ENCODE measurements around the gene H1-8. TPM values are rescaled to one million over a fixed set of nuclear protein-coding genes. Genes with fewer than 3 reads are reported as not detected.
"Not testable (repeated sequence)": the region's sequence is repeated elsewhere in the genome, so short reads cannot be mapped to it uniquely, and the experiment has no call there.

The H1-8 gene
- polyA plus RNA-seq, 1 donor from 2014 or later, result not detected

DNA sequence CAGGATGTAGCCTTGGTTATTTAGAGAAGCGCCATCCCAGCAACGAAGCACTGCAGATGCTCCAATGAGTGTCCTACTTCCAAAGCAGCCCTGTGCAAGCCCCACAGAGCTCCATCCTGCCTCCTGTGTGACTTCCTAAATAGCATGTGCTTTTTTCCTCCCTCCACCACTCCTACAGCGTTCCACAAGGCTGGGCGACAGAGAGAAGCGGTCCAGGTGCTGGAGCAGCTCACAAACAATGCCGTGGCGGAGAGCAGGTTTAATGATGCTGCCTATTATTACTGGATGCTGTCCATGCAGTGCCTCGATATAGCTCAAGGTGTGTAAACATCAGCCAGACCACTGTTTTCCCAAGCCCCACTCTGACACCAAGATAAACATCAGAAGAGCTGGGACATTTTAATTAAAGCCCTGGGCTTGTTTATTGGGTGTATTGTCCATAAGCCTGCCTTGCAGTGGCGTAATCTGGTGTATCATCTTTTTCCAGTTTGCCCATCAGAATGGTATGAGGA, 36.7 kb upstream of the H1-8 start:
- peak overlapping the region in 1 of 4 donors; percentile 28 for H3K4me3 Mint-ChIP-seq
- no peaks in the 10 kb centered on the region for H3K4me1 Mint-ChIP-seq
- H3K27me3 Mint-ChIP-seq, result no peaks in the 10 kb centered on the region
- H3K9me3 Mint-ChIP-seq, result no peaks in the 10 kb centered on the region
- no peak overlapping the region for H3K27ac Mint-ChIP-seq
- H3K36me3 Mint-ChIP-seq, result no peaks in the 10 kb centered on the region

DNA sequence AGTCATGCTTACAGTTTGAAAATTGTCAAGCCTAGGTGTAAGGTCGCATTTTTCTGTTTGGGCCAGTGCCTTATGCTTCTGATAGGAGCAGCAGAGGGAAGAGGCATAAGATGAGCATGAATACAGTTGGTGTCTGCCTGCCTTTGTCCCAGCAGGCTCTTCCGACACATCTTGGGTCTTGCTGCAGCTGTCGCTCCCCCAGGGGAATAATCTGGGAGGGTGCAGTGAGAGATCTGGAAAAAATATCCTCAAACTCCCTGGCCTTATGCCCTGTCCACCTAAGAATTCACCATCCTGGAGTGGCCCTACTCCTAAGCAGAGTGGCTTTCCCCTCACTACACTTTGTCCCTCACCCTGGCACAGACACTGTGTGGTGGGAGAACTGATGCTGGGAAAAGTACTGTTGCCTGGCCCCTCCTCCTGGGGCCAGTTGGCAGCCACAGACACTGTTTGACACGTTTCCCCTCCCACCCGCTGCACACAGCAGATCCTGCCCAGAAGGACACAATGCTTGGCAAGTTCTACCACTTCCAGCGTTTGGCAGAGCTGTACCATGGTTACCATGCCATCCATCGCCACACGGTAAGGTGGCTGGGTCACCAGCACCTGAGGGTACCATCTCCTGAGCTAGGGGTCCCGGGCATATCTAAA, 35.7 kb upstream of the H1-8 start:
- no peaks in the 10 kb centered on the region for H3K9me3 Mint-ChIP-seq

DNA sequence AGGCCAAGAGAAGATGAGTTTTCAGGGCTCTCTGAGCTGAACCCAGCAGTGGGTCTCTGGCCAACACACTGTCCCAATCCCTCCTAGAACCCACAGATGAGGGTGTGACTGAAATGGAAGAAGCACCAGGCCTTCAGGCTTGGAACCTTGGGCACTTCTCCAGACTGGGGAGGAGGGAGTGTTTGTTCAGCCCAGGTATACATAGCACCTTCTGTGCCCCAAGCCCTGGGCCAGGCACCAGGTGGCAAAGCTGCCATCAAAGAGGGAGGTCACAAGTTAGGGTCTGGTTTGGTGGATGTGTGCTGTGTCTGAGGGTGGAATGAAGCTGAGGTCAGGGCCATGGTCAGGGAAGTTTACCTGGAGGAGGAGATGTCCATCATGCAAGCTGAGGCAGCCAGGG, 30.4 kb upstream of the H1-8 start:
- Mint-ChIP-seq H3K36me3 (peaks cover 4% of the 10 kb centered on the region), H3K9me3 (no peaks in the 10 kb centered on the region), H3K4me1 (no peaks in the 10 kb centered on the region), H3K27me3 (no peaks in the 10 kb centered on the region), H3K27ac (peak overlapping the region in 2 of 3 donors; percentile 53 to 85), H3K4me3 (no peak overlapping the region)

More for the DNA sequence above, 35.7 kb upstream of the H1-8 start:
- Mint-ChIP-seq H3K4me1 (no peaks in the 10 kb centered on the region), H3K27ac (no peak overlapping the region), H3K36me3 (no peaks in the 10 kb centered on the region), H3K4me3 (no peak overlapping the region), H3K27me3 (no peaks in the 10 kb centered on the region)

DNA sequence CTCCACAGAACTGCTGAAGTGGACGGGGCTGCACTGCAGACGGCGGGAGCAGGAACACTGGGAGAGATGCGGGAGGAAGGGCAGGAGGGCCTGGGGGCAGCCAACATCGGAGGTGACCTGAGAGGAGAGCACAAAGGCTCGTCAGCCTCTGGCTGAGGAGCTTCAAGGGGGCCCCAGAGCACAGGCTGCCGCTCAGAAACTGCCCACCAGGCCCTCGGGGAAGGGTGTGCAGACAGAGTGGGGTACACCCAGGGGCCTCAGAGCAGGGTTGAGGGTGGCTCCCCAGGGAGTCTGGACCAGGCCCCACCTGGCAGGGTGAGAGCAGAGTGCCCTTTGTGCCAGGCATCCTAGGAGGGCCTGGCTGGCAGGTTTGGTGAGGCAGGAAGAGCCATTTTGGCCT, 29.3 kb upstream of the H1-8 start:
- peak overlapping the region in 1 of 3 donors; percentile 36 for H3K27ac Mint-ChIP-seq
- H3K9me3 Mint-ChIP-seq, result no peaks in the 10 kb centered on the region
- H3K36me3 Mint-ChIP-seq, result peaks cover 4% of the 10 kb centered on the region
- no peak overlapping the region for H3K4me3 Mint-ChIP-seq
- no peaks in the 10 kb centered on the region for H3K4me1 Mint-ChIP-seq
- no peaks in the 10 kb centered on the region for H3K27me3 Mint-ChIP-seq

DNA sequence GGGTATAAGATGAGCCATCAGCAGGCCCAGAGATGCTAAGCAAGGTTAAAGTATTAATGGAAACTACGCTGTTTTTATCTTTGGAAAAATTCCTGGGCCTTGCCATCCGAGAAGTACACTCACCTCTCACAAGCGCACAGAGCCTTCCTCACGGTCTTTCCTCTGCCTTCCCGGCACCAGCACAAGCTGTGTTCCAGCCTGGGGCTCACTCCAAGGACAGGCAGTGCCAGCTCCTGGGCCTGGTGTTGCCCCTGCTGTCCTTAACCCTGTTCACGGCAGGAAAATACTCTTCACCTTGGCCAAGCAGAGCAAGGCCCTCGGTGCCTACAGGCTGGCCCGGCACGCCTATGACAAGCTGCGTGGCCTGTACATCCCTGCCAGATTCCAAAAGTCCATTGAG, 28.9 kb upstream of the H1-8 start:
- Mint-ChIP-seq H3K27me3 (no peaks in the 10 kb centered on the region), H3K4me3 (no peak overlapping the region), H3K36me3 (peaks cover 6% of the 10 kb centered on the region), H3K4me1 (no peaks in the 10 kb centered on the region), H3K27ac (no peak overlapping the region), H3K9me3 (no peaks in the 10 kb centered on the region)

DNA sequence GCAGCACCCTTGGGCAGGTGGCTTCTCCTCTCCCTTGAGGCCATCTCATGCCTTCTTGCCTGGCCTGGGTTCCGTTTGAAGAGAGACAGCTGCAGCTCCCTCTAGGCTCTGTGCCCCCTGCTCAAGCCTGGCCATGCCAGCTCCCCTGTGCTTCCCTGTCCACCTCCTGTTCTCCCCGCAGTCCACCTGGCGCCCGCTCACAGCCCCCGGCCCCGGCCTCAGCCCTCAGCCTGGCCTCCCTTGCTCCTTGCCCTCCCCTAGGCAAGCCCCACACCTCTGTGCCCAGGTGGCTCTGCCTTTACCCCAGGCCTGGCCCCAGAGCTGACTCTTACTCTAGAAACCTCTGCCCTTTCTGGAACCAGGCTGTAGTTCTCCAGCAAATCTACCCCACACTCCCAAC, 28.4 kb upstream of the H1-8 start:
- no peaks in the 10 kb centered on the region for H3K9me3 Mint-ChIP-seq
- H3K27ac Mint-ChIP-seq, result no peak overlapping the region
- H3K4me3 Mint-ChIP-seq, result no peak overlapping the region
- H3K4me1 Mint-ChIP-seq, result no peaks in the 10 kb centered on the region
- no peaks in the 10 kb centered on the region for H3K27me3 Mint-ChIP-seq
- H3K36me3 Mint-ChIP-seq, result peaks cover 7% of the 10 kb centered on the region

DNA sequence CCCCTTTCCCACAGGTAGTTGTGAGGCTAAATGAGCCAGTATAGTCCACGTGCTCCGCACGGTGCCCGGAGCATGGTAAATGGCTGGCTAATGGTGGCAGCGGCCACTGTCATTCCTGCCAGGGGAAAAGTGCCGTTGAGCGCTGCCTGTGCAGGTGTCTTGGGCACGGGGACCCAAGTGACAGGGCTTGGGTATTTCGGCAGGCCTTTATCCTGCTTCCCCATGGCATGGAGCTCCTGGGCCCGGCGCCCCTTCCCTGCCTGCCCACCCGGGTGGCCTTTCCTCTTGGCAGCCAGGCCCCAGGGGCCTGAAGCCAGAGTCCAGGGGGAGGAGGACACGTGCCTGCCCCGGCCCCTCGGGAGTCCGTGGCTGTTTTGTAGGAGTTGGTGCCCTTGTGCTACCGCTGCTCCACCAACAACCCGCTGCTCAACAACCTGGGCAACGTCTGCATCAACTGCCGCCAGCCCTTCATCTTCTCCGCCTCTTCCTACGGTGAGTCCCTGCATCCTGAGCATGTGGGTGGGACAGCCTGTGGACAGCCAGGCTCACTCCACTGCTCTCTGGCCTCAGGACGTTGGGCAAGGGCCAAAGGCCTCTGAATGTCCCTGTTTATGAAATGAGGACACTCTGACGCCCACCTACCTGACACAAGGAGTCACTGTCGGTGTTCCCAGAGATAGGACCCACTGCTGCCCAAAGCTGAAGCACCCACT, 27.7 kb upstream of the H1-8 start:
- H3K27ac Mint-ChIP-seq, H3K9me3 Mint-ChIP-seq, H3K36me3 Mint-ChIP-seq, H3K4me1 Mint-ChIP-seq, H3K27me3 Mint-ChIP-seq, H3K4me3 Mint-ChIP-seq: not testable (repeated sequence)

DNA sequence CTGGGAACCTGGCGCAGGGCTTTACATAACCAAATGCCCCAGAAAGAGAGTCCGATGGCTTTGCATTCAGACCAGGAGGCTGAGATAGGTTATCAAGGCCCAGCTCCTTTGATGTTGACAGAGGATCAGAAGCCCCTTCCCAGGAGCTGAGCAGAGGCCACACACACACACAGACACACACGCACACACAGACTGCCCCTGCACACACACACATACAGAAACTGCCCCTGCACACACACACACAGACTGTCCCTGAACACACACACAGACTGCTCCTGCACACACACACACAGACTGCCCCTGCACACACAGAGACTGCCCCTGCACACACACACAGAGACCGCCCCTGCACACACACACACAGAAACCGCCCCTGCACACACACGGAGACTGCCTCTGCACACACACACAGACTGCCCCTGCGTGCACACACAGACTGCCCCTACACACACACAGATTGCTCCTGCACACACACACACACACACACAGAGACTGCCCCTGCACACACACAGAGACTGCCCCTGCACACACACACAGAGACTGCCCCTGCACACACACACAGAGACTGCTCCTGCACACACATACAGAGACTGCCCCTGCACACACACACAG, 27.0 kb upstream of the H1-8 start:
- not testable (repeated sequence) for H3K27ac Mint-ChIP-seq, H3K27me3 Mint-ChIP-seq, H3K4me3 Mint-ChIP-seq, H3K36me3 Mint-ChIP-seq, H3K9me3 Mint-ChIP-seq, H3K4me1 Mint-ChIP-seq

DNA sequence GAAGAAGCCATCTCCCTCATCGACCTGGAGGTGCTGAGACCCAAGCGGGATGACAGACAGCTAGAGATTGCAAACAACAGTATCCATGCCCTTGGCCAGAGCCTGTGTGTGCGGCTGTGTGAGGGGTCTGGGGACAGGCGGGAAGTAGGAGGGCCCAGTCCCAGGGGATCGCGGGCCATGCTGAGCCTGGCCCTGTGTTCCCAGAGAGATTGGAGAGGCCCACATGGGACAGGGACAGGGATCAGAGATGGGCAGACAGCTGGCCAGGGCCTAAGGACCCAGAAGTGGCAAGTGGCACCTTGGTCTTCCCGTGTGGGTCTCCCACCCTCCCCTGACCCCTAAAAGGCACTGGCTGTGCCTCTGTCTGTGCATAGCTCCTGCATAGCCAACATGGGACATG, 25.5 kb upstream of the H1-8 start:
- Mint-ChIP-seq H3K4me1 (no peaks in the 10 kb centered on the region), H3K27ac (peak overlapping the region in 1 of 3 donors; percentile 88), H3K4me3 (no peak overlapping the region), H3K9me3 (no peaks in the 10 kb centered on the region), H3K27me3 (no peaks in the 10 kb centered on the region), H3K36me3 (peaks cover 7% of the 10 kb centered on the region)

DNA sequence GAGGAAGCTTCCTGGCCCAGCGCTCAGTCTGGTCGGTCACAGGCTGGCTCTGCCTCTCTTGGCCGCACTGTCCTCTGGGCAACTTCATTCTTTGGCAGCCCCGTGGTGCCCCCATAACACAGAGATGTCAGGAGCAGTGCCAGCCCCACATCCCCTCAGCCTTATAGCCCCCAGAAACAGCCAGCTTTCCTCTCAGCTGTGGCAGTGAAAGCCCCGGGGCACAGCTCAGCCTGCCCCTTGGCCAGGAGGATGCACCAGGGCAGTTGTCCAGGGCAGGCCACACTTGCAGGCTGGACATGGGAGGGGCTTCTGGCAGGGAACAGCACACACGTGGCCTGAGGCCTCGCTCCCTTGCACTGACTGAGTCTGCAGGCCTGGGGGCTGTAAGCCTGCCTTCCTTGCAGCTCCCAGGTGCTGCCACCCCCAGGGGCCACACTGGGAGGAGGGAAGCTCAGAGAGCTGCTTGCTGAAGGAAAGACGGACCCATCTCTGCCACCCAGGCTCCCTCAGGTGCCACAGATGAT, 24.9 kb upstream of the H1-8 start:
- H3K4me3 Mint-ChIP-seq, result no peak overlapping the region
- H3K9me3 Mint-ChIP-seq, result no peaks in the 10 kb centered on the region
- no peaks in the 10 kb centered on the region for H3K27me3 Mint-ChIP-seq
- no peaks in the 10 kb centered on the region for H3K4me1 Mint-ChIP-seq
- H3K27ac Mint-ChIP-seq, result no peak overlapping the region
- H3K36me3 Mint-ChIP-seq, result peaks cover 7% of the 10 kb centered on the region

DNA sequence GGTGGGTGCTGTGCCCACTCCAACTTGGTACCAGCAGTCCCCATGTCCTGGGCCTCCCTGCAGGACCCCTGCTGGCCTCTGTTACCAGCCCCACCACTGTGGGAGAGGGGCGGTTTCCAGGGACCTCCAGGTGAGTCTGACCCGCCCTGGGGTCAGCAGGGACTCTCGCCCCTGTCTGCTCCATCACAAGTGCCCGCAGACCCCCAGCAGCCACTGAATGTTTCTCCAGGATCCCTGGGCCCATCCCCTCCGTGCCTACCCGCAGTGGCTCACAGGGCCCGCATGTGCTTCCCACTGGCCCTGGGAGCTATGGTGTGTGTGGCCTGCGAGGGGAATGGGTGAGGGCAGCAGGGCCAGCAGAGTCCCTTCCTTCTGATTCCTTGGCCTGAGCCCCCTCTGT, 24.4 kb upstream of the H1-8 start:
- no peaks in the 10 kb centered on the region for H3K9me3 Mint-ChIP-seq
- H3K36me3 Mint-ChIP-seq, result peaks cover 7% of the 10 kb centered on the region
- H3K4me3 Mint-ChIP-seq, result no peak overlapping the region
- no peaks in the 10 kb centered on the region for H3K4me1 Mint-ChIP-seq
- no peaks in the 10 kb centered on the region for H3K27me3 Mint-ChIP-seq
- no peak overlapping the region for H3K27ac Mint-ChIP-seq

DNA sequence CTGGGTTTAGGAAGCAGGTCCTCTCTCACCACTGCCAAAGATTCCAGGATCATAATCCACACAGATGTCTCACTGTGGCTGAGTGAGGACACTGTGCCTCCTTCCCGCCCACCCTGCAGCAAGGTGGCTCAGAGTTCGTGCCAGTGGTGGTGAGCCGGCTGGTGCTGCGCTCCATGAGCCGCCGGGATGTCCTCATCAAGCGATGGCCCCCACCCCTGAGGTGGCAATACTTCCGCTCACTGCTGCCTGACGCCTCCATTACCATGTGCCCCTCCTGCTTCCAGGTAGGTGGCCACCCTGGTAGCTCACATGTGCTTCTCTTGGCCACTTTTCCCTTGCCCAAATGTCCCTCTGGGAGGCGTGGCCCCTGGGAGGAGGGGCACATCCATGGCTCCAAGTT, 23.5 kb upstream of the H1-8 start:
- Mint-ChIP-seq H3K4me1 (no peaks in the 10 kb centered on the region), H3K27ac (peak overlapping the region in 1 of 3 donors; percentile 65), H3K4me3 (no peak overlapping the region), H3K9me3 (no peaks in the 10 kb centered on the region), H3K27me3 (no peaks in the 10 kb centered on the region), H3K36me3 (peaks cover 7% of the 10 kb centered on the region)

DNA sequence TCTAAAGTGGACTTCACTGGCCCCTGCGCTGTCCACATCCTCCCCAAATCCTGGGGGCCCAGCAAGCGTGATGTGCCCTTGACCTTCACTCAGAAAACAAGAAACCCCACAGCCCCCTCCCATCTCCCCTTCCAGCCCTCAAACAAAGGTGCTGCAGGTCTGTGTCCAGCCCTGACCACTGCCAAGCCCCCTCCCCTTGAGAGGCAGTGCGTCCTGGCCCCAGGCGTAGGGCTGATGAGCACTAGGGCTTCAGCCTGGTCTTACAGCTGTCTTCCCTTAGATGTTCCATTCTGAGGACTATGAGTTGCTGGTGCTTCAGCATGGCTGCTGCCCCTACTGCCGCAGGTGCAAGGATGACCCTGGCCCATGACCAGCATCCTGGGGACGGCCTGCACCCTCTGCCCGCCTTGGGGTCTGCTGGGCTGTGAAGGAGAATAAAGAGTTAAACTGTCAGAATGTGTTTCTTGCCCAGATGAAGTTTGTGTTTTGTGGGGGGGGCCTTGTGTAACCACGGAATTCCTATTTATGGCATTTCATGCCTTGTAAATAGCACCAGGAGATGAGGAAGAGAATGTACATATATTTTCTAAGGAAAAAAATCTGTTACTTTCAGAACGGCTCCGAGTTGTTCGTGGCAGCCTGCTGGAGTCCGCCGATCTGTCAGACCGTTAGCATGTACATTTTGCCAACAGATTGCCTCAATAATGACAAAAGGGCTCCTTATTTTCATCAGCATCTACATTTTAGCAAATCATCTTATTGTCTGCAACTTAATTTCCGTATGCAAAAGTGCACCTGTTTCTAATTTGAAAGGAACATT, 22.9 kb upstream of the H1-8 start:
- Mint-ChIP-seq H3K36me3 (peaks cover 4% of the 10 kb centered on the region), H3K4me1 (no peaks in the 10 kb centered on the region), H3K27ac (peak overlapping the region in 1 of 3 donors; percentile 65), H3K27me3 (no peaks in the 10 kb centered on the region), H3K9me3 (no peaks in the 10 kb centered on the region), H3K4me3 (no peak overlapping the region)

DNA sequence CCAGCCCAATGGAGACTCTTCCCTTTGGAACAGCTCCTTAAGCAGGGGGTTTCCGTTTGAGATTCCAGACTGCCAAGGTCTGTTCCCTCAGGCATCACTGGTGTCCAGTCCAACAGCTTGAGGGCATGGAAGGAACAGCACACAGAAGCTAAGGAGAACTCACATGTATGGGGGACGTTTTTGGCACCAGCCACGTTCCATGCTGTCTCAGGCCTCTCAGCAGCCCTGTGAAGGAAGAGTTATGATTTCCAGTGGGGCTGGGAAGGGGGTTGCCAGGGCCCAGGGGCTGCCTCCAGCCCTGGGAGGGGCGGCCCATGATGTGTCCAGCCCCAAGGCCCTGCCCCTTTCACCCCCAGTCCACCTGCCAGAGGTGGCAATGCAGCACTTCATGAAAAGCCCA, 22.0 kb upstream of the H1-8 start:
- H3K4me3 Mint-ChIP-seq, result no peak overlapping the region
- H3K9me3 Mint-ChIP-seq, result no peaks in the 10 kb centered on the region
- H3K27me3 Mint-ChIP-seq, result no peaks in the 10 kb centered on the region
- H3K36me3 Mint-ChIP-seq, result peaks cover 4% of the 10 kb centered on the region
- H3K4me1 Mint-ChIP-seq, result peaks cover 2 to 6% (median 4%) of the 10 kb centered on the region in 3 donors
- H3K27ac Mint-ChIP-seq, result peak overlapping the region in 1 of 3 donors; percentile 29

DNA sequence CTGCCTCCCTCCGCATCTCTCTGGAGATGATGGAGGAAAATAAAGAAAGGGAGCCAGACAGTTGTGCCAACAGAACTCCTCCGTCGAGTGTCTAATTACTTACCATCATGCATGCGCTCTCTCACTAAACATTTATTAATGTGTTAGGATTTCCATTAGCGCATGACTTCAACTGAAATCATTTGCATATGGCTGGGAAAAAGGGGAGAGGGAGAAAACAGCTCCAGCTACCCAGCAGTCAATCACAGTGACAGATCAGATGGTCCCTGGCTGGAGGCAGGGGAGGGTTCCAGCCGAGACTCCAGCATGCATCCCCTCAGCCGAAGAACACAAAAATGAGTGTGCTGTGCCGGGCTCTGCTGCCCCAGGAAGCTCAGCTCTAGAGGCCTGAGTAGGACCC, 21.4 kb upstream of the H1-8 start:
- H3K27me3 Mint-ChIP-seq, result no peaks in the 10 kb centered on the region
- peaks cover 4% of the 10 kb centered on the region for H3K36me3 Mint-ChIP-seq
- peak overlapping the region in 1 of 3 donors; percentile 29 for H3K27ac Mint-ChIP-seq
- peaks cover 7 to 10% (median 8%) of the 10 kb centered on the region in 3 donors for H3K4me1 Mint-ChIP-seq
- no peak overlapping the region for H3K4me3 Mint-ChIP-seq
- no peaks in the 10 kb centered on the region for H3K9me3 Mint-ChIP-seq
